Dermis blood vessel endothelial cell (primary cell): ENCODE results near the gene HES1. TPM values are rescaled to one million over a fixed set of nuclear protein-coding genes. Genes with fewer than 3 reads are reported as not detected.
A peak's percentile ranks its signal among the peaks of the same experiment; 100 is the strongest.
"Not testable (repeated sequence)": the region's sequence is repeated elsewhere in the genome, so short reads cannot be mapped to it uniquely, and the experiment has no call there.

Source experiments
- DNase-seq: peaks from one replicate; pipeline ENCODE4 v3.0.0; 2010
- total RNA-seq: library from RNA; depleted of rRNA; stranded (reverse); fragments of >200 nt; gene quantifications from 2 replicates; pipeline ENCODE4 v1.2.3, GENCODE V29; 2014

HES1 gene
- total RNA-seq, 1 donor from 2014 or later = 91.0 TPM

DNA sequence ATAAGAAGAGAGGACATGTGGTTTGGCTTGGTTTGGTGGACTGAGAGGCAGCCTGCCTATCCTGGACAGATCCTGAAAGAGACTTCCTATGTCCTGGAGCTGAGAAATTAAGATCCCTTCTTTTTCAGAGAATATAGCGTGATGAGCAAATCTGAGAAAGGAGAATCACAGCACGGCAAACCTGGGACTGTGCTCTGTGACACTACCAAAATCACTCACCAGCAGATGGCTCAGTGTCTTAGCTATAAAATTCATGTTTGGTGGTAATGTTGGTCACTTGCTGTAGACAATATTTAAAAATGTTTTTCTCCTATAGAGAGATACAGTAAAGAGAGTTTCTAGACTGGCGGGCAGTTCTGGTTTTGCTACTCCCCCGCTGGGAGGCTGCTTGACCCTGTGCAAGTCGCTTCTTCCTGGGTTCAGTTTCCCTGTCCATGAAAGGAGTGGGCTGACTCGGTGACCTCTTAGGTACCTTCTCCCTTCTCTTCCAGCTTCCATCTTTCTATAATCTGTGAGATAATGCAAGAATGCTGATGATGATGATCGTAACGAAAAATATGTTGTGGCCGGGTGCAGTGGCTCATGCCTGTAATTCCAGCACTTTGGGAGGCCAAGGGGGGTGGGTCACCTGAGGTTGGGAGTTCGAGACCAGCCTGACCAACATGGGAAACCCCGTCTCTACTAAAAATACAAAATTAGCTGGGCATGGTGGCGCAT is 7.6 kb upstream of the HES1 start:
- no peak for DNase-seq

- not testable (repeated sequence) for DNase-seq
These were observed 7.0 kb upstream of the HES1 start for GRCh38 chr3:194128919-194129295.

- peak; percentile 41 for DNase-seq
These were observed 6.3 kb upstream of the HES1 start for GRCh38 chr3:194129581-194130133.

DNA sequence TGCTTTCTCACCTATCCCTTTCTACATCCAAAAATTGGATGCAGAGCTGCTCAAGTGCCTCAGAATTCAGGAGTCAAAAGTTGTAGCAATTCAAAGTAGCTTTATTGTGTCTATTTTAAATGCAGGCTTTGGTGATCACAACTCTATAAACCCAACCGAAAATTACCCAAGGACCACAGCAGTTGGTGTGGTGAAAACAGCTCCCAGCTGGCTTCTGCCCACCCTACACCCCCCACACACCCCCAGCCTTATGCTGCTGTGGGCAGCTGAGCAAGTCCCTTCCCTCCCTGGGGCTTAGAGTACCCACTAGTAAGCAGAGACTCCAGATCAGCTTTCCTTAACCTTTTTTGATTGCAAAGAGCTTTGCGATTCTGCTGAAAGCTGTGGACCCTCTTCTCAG is 5.8 kb upstream of the HES1 start:
- no peak for DNase-seq

GRCh38 chr3:194130807-194131589 is 5.0 kb upstream of the HES1 start:
- DNase-seq = no peak

DNA sequence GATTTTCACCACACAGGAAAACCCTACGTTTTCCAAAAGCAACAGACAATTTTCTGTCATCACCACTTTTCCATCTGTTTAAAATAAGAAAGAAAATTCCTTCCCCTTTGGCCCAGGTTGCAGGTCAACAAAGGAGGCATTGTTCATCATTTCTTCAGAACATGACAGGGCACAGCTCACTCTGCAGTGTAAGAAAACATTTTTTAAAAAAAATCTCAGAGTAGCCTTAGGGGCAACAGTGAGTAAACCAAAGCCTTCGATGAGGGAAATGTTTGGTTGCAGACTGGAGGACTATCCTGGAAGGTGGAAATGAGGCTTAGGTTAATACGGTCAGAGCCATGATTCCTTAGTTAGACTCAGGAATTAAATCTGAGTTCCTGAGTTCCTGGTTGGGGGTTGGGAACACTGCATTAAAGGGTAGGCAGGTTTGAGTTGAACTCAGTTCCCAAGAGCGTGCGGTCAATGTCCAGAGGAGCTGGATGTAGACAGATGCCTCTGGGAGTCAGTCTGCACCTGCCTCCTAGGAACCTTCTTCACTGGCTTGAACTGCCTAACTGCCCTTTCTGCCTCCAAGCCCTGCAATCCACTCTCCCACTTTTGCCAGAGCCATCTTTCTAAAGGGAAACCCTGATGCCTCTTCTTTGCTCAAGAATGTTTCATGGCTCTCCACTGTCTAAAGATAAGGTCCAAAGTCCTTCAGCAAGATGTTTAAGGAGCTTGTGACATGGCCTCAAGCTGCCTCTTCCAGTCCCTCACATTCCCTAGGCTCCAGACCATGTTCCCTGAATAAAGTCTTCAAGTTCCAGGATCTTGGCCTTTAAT is 3.3 kb upstream of the HES1 start:
- DNase-seq = peak; percentile 12

DNA sequence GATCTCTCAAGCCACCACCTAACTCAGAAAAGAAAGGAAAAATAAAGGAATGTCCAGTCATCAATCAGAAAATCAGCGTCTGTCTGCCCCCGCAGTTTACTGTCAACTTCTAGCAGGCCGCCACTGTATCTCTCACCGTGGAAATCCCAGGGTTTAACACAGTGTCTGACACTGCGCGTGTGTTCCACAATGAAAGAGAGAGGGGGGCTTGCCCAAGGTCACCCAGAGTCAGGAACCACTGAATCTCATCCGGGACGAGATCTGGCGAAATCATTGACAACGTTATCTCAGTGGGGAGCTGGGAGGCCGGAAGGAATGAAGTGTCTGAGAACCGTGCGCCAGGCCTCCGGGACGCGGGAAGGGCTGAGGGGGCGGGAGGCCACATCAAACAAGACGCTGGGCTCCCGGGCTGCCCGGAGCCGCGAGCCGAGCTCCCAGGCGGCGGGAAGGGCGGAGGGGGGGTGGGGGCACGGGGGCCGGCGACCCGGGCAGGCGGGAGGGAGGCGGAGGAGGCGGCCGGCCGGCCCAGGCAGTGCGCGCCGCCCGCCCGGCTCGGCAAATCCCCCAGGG is 2.2 kb upstream of the HES1 start:
- DNase-seq = peak; percentile 79

DNA sequence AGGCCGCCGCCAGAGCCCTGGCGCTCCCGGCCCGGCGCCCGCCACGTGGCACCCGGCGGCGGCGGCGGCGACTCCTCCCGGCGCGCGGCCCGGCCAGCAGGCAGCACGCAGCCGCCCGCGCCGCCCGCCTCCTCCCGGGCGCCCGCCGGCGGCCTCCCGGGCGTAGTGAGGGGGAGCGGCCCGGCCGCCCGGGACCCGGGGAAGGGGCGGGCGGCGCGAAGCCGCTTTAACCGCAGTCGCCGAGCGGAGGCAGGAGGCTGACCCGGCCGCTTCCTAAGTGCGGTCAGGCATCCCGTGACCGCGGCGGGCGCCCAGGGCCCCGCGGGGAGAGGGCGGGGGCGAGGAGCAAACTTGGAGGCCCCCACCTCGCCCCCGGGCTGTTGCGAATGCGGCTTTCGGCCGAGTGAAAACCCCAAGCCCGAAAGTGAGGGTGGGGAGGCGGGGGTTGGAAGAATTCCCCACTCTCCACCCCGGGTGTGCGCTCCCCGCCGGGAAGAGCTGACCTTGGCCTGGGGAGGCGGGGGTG is 1.7 kb upstream of the HES1 start:
- peak; percentile 77 for DNase-seq

DNA sequence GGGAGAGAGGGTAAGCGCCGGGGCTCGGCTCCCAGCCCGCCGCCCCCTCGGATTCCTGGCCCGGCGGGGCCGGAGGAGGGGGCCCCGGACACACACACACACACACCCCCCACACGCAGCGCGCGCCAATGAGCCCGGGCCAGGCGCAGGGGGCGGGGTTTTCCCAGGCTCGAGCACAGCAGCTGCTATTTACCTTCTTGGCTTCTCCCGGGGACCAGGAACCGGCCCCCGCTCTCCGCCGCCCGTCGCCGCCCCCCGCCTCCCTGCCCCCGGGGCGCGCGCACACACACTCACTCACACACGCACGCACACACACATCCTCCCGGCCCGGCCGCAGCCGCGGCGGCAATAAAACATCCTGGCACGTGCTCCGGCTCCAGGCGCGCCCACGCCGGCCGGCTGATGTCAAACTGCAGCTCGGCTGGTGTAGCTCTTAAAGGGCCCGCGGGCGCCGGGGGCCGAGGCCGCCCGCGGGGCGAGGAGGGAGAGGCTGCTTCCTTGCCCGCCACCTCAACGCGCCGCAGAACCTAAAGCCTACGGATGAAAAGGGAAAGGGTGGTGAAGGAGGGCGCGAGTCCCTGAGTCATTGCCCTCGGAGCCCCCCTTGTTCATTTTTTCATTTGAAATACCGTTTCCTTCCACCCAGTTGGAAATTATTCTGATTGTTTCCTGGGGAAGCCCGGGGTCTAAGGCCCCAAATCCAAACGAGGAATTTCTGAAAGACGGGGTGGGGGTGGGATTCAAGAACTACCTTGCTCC is 1.0 kb upstream of the HES1 start:
- peak; percentile 99 for DNase-seq

- DNase-seq = no peak
These were observed 487 bp upstream of the HES1 start for GRCh38 chr3:194135516-194135805.

GRCh38 chr3:194136519-194137007 is 615 bp downstream of the HES1 start:
- no peak for DNase-seq

DNA sequence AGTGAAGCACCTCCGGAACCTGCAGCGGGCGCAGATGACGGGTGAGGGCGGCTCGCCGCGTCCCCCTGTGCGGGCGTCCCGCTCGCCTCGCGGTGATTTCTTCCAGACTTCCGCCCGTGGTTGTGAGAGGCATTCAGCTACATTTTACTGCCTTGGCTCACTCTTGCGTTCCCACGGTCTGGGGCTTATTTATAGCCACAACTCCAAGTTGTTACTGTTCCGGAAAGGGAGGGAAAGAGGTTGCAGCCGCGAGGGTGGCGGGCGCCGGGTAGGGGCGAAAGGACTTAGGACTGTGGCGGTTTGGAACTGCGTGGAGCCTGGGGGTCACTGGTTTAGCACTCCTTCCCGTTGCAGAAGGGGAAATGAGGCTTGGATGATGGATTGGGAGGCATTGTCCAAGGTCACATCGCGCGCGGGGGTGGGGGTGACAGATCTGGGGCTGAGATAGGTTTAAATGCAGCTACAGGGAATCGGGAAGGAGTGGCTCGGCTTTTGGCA is 1.1 kb downstream of the HES1 start:
- peak; percentile 79 for DNase-seq

- DNase-seq = peak; percentile 82
These were observed 1.8 kb downstream of the HES1 start for GRCh38 chr3:194137506-194138474.

DNA sequence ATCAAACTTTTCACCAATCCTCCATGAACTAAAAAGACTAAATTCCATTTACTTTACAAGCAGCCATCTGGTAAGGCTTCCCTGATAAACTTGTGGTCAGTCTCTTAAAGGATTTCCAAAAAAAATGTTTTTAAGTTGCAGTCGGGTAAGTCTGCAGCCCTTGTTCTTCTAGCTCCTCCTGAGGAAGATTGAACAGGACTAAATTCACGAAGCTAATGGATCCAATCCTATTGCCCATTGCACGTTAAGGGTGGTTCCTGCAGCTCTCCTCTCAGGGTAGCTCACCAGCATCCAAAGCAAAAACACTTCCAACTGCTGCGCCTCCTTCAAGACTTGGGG is 2.8 kb downstream of the HES1 start:
- no peak for DNase-seq

- peak; percentile 84 for DNase-seq
These were observed 3.3 kb downstream of the HES1 start for GRCh38 chr3:194139071-194139813.

DNA sequence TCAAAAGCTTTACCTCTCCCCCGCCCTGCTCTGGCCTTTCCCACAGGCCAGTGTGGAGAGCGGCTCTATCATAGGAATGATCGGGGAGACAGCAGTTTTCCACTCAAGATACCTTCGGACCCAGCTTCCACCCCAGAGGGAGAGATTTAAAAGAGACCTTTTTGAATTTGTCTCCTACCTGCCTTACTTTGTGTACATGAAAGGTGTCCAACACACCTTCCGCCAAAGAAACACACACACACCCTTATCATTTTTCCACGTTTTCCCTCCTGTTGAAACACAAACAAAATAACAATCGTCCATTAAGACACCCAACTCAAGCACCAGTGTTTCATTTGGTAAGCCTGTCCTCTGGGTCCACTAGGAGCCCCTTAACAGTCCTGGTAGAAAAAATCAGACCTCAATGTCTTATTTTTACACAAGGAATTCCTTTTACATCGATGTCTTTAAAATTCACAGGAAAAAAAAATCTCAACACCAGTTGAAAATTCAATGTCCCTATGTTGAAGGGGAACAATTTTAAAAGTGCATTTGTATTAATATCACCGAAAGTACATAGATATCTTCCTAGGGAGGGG is 4.0 kb downstream of the HES1 start:
- DNase-seq = peak; percentile 45

DNA sequence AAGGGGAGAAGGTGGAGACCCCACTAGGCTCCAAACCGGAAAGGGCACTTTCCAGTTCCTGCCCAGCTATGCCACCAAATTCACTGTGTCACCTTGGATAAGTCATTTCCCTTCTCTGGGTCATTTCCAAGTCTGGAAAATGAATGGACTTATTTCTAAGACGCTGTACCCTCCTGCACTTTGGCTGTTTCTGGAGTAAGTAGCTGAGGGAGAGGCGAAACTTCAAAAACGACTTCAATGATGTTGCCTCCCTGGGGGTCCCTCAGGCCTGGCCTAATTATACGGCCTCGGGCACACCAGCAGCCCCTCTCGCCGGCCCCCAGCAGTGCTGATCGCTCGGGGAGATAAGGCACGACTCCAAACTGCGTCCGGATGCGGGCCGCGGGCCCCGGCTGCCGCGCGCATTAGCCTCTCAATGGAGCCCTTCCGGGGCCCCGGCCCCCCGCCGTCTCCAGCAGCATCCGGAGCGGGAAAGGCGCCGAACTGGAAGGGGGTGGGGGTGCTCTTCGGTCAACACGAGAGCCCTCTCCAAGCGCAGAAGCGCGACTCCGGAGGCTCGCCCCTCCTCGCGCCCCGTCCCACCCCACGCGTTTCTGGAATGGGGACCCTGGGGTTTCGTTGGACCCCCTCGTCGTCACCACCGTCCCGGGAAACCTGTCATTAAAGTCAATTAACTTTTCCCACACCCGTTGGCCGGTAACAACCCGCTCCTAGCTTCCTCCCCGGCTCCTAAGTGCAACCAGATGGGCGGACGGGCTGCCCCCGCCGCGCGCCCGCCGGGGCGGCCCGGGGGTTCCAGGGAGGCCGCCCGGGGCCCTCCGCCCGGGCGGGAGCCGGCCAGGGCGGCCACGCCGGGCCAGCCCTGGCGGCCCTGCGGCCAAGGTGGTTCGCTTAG is 4.8 kb downstream of the HES1 start:
- peak; percentile 68 for DNase-seq
